HG03045 (cell line): ENCODE measurements around the gene BMF.
"Not testable (repeated sequence)": the region's sequence is repeated elsewhere in the genome, so short reads cannot be mapped to it uniquely, and the experiment has no call there.

Experiments
- ATAC-seq: cut with Tn5 transposase; IDR thresholded peaks from one replicate; pipeline ENCODE4 v1.9.1; 2021; ENCODE audit warnings: mild to moderate bottlenecking, moderate library complexity; ENCODE audit not compliant: unreplicated experiment

BMF gene

DNA sequence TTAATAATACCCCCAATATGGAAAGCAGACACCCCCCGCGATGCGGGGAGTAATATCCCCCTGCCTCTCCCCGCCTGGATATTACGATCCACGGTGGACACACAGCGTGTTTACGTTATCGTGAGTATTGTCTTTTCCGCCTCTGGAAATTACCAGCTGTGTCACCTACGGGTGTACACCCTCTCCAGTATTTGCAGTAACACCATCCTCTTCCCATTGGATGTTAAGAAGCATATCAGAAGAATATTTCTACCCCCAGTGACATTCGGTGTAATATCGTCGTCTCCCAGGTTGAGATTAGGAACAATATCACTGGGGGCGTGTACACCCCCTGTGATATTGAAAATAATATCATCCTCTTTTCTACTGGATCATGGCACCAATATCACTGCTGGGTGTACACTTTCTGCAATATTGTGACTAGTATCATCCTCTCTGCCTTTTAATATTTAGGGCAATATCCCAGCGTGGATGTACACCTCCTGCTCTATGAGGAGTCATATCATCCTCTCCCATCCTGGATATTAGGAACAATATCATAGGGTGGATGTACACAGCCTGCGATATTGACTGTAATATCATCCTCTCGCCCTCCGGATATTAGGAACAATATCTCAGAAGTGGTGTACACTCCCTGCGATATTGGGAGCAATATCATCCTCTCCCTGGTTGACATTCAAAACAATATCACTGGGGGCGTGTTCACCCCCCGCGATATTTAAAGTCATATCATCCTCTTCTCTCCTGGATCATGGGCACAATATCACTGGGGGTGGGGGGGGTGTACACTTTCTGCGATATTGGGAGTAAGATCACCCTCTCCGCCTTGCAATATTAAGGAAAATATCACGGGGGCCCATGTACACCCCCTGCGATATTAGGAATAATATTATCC is 20.3 kb upstream of the BMF start:
- no peak for ATAC-seq

GRCh38 chr15:40125950-40126349 is 17.3 kb upstream of the BMF start:
- ATAC-seq, result no peak

DNA sequence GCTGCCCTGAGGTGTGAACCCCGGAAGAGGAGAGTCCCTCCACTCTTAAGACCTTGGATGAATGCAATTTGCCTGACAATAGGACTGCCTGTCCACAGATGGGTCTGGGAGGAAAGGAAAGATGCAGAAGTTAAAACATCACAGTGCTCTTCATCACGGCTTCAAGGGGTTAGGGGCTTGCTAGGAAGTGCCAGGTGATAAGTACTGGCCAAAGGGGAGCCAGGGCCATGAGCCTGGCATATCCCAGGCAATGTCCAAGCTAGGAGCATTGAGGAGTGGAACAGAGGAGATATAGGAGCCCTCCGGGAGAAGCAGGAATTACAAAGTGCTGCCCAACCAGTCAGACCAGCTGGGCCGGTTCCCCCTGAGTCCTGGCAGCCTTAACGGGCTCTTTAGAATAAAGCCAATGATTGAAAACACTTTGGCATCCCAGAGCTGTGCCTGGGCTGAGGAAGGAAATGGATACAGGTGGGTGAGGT is 16.2 kb upstream of the BMF start:
- ATAC-seq, result not testable (repeated sequence)

DNA sequence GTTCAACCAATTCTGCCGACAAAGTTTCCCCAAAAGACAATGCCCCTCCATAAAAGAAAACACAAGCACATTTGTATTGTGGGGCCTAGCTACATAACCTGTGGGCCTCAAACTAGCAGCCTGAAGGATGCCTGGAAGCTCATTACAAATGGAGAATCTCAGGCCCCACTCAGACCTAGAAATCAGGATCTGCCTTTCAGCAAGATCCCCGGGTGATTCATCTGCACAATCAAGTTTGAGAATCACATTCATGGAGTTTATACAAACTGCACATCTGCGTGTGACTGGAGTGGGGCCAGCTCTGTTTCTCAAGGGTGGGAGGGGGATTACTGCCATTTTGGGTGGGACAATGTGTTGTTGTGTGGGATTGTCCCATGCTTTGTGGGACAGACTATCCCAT is 15.7 kb upstream of the BMF start:
- ATAC-seq, result not testable (repeated sequence)

- not testable (repeated sequence) for ATAC-seq
These were observed 15.2 kb upstream of the BMF start for GRCh38 chr15:40123863-40124262.

DNA sequence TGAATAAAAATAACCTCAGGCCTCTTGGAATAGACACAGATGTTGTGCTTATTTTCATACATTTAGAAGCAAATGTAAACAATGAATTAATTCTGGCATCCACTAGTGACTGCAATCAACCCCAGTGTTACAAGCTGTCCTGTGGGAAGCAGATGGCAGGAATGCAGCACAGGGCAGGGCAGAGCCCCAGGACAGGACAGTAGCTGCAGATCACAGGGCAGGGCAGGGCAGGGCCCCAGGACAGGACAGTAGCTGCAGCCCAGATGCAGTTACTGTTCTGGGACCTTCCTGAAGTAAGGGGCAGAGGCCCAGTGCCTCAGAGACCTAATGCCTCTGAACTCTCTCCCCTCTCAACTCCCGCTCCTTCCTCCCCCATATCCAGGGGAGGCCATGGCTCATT is 14.3 kb upstream of the BMF start:
- ATAC-seq, result not testable (repeated sequence)

DNA sequence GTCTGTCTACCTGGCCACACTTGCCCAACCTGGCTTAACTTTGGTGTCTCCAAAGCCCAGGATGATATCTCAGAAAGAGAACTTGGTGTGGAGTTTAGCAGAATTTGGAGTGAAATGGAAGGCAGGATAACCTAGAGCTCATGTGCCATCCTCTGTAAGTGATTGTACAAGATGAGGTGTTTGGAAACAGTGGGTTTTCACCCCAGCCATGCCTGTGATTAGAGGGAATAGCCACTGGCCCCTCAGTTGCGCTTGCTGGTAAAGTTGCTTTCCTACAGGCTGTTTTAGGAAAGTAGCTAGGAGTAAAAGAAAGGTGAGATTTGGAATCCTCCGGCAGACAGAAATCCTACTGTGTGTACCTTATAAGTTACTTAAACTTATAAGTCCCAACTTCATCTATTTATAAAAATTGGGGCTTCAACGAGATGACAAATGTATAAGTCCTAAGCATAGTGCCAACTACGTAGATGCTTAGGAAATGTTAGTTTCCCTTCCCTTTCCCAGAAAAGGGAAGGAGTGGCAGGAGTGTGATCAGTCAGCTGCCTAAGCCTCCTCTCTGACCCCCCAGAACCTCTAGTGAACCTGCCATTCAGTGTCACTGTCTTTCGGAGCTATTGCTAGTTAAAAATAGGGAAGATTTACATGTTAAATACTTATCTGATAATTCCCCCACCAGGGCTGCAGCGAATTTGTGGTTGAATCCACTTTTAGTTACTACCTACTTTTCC is 13.4 kb upstream of the BMF start:
- no peak for ATAC-seq

DNA sequence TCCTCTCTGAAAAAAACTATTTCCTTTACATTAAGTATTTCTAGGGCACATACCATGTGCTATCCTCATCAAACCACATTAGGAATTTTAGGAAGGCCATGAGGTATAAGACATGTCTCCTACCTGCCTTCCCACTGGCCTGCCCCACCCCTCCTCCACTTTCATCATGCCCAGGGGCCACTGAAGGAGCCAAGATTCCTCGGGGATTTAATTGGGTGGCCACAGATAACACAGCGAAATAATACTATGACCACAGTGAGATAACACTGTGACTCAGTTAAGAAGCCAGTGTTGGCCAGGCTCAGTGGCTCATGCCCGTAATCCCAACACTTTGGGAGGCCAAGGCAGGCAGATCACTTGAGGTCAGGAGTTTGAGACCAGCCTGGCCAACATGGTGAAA is 9.8 kb upstream of the BMF start:
- no peak for ATAC-seq

DNA sequence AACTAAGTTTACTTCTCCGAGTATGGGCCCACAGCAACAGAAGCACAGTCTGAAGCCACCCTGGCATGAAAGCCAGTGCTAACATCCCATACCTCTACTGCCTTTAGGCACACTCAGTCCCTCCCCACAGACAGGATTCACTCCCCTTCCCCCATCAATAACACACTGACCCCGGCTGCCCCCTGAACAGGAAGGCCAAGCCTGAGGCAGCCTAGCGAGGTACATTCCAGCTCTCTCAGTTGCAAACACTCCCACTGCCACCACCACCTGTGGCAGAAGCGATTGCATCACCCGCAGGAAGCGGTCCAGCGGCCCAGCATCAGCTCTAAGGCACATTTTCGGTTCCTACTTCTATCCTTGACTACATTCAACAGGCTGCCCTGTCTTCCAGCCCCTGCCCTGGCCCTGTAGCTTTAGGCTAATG is 7.0 kb upstream of the BMF start:
- ATAC-seq, result peak; percentile 88

DNA sequence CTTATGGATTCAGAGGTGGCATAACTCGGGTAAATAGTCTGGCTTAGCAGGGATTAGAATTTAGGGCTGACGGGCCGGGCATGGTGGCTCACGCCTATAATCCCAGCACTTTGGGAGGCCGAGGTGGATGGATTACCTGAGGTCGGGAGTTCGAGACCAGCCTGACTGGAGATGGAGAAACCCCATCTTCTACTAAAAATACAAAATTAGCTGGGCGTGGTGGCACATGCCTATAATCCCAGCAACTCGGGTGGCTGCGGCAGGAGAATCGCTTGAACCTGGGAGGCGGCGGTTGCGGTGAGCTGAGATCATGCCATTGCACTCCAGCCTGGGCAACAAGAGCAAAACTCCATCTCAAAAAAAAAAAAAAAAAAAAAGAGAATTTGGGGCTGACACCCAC is 6.4 kb upstream of the BMF start:
- not testable (repeated sequence) for ATAC-seq

DNA sequence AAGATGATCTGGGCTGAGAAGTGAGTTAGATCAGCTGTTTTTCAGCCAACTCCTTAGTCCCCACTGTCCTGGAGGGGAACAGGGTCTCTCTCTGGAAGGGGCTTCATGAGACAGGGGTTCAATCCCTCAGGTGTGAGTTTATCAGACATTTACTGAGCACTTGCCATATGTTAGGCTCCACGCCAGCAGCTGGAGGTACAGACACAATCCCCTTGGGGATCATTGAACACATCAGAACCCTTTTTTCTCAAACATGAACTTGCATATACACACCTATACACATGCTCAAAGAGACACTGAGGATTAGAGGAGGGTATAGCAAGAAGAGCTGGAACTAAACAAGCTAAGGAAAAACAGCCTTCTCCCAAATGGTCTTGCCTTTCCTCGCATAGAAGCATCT is 5.5 kb upstream of the BMF start:
- ATAC-seq, result no peak

DNA sequence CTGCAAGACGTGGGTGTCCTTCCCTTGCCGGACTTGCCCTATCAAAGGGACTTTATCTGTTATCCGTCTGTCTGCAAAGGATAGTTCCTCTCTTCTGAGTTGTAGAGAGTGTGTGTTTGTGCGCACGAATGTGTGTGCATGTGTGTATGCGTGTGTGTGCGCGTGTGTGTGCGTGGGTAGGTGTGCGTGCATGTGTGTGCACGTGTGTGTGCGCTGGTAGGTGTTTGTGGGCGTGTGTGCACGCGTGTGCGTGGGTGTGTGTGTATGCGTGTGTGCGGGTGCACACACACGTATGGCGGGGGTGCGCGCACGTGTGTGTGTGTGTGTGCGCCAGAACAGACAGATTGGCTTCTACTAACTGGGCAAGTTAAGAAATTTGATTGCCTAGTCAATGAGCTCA is 4.1 kb upstream of the BMF start:
- ATAC-seq, result no peak

DNA sequence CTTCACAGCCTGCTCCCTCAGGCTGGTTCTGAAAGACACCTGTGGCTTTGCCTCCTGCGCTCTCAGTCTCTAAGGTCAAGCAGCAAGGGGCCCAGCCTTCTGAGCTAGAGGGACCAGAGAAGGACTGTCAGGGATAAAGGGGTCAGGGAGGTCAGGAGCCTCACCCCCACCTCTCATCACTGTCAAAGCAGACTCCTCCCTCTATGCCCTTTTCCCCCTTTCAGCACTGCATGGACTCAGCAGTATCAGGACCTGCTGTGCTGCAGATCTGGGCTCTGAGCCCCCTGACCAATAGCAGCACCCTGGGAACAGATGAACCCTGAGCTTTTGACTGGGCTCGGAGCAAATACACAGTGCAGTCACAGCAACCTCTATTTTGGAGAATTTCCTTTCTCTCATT is 3.2 kb upstream of the BMF start:
- no peak for ATAC-seq

DNA sequence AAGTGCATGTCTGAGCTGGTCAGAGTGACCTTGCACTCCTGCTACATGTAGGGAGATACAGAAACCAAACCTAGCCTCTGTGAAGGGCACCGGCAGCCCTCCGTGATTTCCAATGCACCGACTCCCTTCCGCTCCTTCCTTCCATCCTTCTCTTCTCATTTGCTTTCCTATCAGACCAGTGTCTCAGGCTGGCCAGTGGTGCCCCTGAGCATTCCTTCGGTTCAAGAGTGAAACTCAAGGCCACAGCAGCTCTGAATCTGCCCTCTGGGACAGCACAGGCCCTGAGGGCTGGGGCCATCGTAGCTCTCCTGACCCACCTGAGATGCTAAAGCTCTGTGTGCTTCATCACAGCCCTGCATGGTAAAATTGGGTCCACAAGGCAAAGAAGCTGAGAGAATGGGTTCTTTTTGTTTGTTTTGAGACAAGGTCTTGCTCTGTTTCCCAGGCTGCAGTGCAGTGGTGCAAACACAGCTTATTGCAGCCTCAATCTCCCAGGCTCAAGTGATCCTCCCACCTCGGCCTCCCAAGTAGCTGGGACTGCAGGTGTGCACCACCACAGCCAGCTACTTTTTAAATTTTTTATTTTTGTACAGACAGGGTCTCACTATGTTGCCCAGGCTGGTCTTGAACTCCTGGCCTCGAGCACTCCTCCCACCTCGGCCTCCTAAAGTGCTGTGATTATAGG is 2.3 kb upstream of the BMF start:
- no peak for ATAC-seq

DNA sequence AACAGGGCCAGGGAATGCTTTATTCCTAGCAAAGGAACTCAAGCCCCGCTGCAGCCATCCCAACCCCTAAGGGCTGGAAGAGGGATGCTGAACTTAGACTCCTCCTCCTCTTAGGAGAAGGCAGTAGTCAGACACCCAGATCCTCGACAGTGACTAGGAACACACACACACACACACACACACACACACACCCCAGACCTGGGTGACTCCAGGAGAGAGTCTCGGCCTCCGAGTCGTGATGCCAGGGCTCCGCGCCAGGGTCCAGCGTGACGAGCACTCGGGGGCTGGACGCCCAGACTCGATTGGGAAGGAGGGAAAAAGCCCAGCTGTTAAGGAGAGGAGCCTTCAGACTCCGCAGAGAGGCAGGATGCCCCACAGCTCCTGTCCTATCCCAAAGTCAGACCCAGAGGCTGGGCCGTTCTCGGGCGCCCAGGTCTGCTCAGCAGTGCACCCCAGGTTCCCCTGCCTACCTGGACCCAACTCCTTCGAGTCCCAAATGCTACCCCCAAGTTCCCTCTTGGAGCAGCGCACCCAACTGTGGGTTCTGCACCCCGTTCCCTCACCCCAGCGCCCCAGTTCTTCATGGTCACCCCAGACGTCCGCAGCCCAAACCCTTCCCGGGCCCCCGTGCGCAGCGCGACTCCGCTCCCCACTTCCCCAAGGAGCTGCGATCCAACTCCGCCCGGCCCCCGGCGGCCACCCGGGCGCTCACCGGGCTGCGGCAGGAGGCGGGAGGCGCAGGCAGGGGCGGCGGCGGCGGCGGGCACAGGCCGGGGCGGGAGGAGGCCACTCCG is 421 bp downstream of the BMF start:
- no peak for ATAC-seq

GRCh38 chr15:40106203-40107161 is 2.2 kb downstream of the BMF start:
- ATAC-seq, result peak; percentile 26

DNA sequence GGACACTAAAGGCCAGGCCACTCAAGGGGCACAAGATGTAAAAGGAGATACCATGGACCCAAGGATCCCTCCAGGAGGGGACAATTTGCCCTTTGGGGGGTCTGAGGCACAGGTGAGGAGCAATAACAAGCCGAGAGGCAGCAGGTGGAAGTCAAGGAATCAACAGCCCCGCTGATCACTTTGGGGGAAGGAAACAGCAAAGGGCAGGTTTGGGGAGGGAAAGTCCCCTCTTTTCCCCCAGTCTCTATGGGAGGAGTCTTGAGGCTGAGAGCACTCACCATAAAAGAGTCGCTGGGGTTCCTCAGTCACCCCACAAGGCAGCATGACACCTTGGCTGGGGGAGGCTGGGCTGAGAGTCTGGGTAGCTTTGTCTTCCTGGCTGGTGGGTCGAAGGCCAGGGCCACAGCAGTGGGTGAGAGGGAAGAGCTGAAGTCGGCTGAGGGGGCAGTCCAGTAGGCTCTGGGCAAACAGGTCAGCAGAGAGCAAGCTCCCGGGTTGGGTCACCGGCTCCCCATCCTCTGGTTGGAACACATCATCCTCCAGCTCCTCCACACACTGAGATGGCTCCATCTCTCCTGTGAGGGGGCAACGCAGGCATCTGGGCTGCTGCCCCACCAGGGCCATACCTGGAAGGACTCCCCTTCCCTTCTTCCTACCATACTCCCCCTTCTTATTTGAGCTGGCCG is 3.0 kb downstream of the BMF start:
- no peak for ATAC-seq

DNA sequence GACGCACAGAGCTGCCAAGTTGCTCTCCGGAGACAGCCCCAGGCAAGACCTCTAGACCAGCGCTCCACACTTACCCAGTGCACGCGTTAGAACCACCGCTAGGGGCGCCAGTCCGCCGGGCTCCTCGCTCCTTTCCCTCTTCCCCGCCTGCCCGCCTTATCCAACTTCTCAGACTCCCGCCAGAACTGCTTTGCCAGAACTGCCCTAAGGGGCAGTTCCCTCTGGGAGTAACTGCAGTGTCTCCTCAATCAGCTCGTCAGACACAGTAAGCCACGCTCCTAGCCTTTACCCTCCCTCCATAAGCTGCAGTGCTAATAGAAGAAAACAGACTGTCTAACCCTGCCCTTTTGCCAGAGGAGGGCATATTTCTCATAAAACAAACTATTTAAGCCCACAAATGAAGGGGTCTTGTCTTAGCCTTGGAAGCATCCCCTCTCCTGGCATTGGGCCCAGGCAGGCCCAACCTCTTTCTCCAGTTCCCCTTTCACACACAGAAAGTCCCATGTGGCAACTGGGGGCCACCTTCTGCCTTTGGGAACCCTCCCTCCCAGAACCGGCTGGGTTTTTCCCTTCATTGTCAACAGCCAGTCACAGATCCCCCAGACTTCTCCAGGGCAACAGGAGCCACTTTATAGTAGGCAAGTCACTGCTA is 3.7 kb downstream of the BMF start:
- ATAC-seq, result no peak
